Measurements from ENCODE around the gene IRS1. TPM values are rescaled to one million over a fixed set of nuclear protein-coding genes. Genes with fewer than 3 reads are reported as not detected.

The IRS1 gene
- total and polyA plus RNA-seq, 4 donors: 3.1 to 36.7 (median 7.9) TPM

- DNase-seq (peak; percentile 24 to 97 (median 95)), ATAC-seq (ENCODE audit: insufficient read depth, low FRiP score) (no peak)
- WGBS, 2 donors: 86 to 89% methylated on average over 4 of the region's 4 CpGs
- no peaks in the 10 kb centered on the region for H3K27me3 ChIP-seq (ENCODE audit: control insufficient read depth in 3 of 3, insufficient read depth in 3 of 3, low read length in 2 of 3)
- H3K27ac ChIP-seq (ENCODE audit: low read depth in 1 of 2, low read length in 1 of 2): no peak overlapping the region
- no peak overlapping the region for H3K4me3 ChIP-seq
- H3K4me1 ChIP-seq (ENCODE audit: control insufficient read depth in 5 of 5, insufficient read depth in 5 of 5, low read length in 5 of 5): peaks cover 0 to 47% (median 18%) of the 10 kb centered on the region in 5 donors
- H3K9me3 ChIP-seq (ENCODE audit: control insufficient read depth in 4 of 4, insufficient read depth in 3 of 4, low read length in 3 of 4): no peaks in the 10 kb centered on the region
- no peaks in the 10 kb centered on the region for H3K36me3 ChIP-seq (ENCODE audit: control insufficient read depth in 4 of 4, insufficient read depth in 4 of 4, low read length in 4 of 4)
- no peak overlapping the region for H3K9ac ChIP-seq (ENCODE audit: insufficient read depth in 1 of 2, low read length in 2 of 2)
- TF ChIP-seq CTCF (IDR thresholded peaks at IDR 0.05; ENCODE audit: control extremely low read depth, extremely low read depth): no peak
Measured at GRCh38 chr2:226694586-226695284, 104.9 kb downstream of the IRS1 start.

- Histone ChIP-seq H3K4me1 (ENCODE audit: control insufficient read depth in 5 of 5, insufficient read depth in 5 of 5, low read length in 5 of 5) (peaks cover 0 to 45% (median 14%) of the 10 kb centered on the region in 5 donors), H3K9me3 (ENCODE audit: control insufficient read depth in 4 of 4, insufficient read depth in 3 of 4, low read length in 3 of 4) (no peaks in the 10 kb centered on the region), H3K27me3 (ENCODE audit: control insufficient read depth in 3 of 3, insufficient read depth in 3 of 3, low read length in 2 of 3) (no peaks in the 10 kb centered on the region), H3K27ac (ENCODE audit: low read depth in 1 of 2, low read length in 1 of 2) (no peak overlapping the region), H3K36me3 (ENCODE audit: control insufficient read depth in 4 of 4, insufficient read depth in 4 of 4, low read length in 4 of 4) (no peaks in the 10 kb centered on the region), H3K4me3 (no peak overlapping the region), H3K9ac (ENCODE audit: insufficient read depth in 1 of 2, low read length in 2 of 2) (no peak overlapping the region)
- ATAC-seq (ENCODE audit: insufficient read depth, low FRiP score) (no peak), DNase-seq (peak in 2 of 3 donors; percentile 79 to 87)
- no peak for TF ChIP-seq CTCF (IDR thresholded peaks at IDR 0.05; ENCODE audit: control extremely low read depth, extremely low read depth)
- 24 to 31% methylated on average over 4 of the region's 4 CpGs for WGBS, 2 donors
Measured at GRCh38 chr2:226694149-226694548, 105.5 kb downstream of the IRS1 start.

- Histone ChIP-seq H3K4me1 (ENCODE audit: control insufficient read depth in 5 of 5, insufficient read depth in 5 of 5, low read length in 5 of 5) (peaks cover 0 to 39% (median 12%) of the 10 kb centered on the region in 5 donors), H3K9ac (ENCODE audit: insufficient read depth in 1 of 2, low read length in 2 of 2) (no peak overlapping the region), H3K9me3 (ENCODE audit: control insufficient read depth in 4 of 4, insufficient read depth in 3 of 4, low read length in 3 of 4) (no peaks in the 10 kb centered on the region), H3K27me3 (ENCODE audit: control insufficient read depth in 3 of 3, insufficient read depth in 3 of 3, low read length in 2 of 3) (no peaks in the 10 kb centered on the region), H3K36me3 (ENCODE audit: control insufficient read depth in 4 of 4, insufficient read depth in 4 of 4, low read length in 4 of 4) (no peaks in the 10 kb centered on the region), H3K27ac (ENCODE audit: low read depth in 1 of 2, low read length in 1 of 2) (no peak overlapping the region), H3K4me3 (no peak overlapping the region)
- DNase-seq: peak in 2 of 3 donors; percentile 45 to 59
- WGBS, 2 donors: 20 to 43% methylated on average over 4 of the region's 4 CpGs
- ATAC-seq (ENCODE audit: insufficient read depth, low FRiP score): no peak
- TF ChIP-seq CTCF (IDR thresholded peaks at IDR 0.05; ENCODE audit: control extremely low read depth, extremely low read depth): no peak
Measured at GRCh38 chr2:226693521-226693920, 106.1 kb downstream of the IRS1 start.

Measured in lung (tissue), 12 donors.